ENCODE data around the gene FRAS1. TPM values are rescaled to one million over a fixed set of nuclear protein-coding genes. Genes with fewer than 3 reads are reported as not detected.

Gene FRAS1
- total and polyA plus RNA-seq, 2 of the 8 experiments (the other 6 are each of a cell fraction or from before 2014, with no cell fraction given): 38.5 to 109 TPM

DNA sequence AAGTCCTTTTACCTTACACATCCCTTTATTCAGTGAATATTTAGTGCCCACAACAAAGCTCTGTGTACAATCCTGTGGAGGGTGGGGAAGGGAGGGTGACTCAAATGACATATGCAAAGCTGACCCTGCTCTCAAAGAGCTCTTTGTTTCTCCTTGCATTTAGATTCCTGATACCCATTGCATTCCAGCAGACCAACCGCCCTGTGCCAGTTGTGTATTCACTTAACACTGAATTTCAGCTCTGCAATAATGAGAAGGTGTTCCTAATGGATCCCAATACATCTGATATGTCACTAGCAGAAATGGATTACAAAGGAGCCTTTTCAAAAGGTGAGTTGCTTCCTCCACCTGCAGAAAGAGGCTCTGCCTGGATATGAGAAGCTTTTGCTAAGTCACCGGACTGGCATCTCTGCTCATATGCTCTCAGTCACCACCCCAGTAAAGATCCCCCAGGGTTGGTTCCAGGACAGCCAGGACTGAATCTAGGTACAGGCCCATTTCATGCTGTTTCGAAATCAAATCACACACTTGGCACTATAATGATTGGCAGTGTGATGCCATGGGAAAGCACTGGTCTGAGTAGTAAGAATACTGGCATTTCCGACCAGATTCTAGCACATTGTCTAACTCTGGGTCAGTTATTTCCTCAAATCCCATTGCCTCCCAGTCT, 477.3 kb downstream of the FRAS1 start (continued):
- no peak for TF ChIP-seq CREB1 (IDR thresholded peaks at IDR 0.05)
- TF ChIP-seq CHD2 (IDR thresholded peaks at IDR 0.05; ENCODE audit: low read length): no peak
- TF ChIP-seq YY1 (IDR thresholded peaks at IDR 0.05; ENCODE audit: low read depth, low read length): no peak
- no peak for TF ChIP-seq HDAC2 (IDR thresholded peaks at IDR 0.05; ENCODE audit: borderline replicate concordance in 1 of 2, low read depth in 2 of 2, low read length in 2 of 2)
- no peak for TF ChIP-seq ASH2L (IDR thresholded peaks at IDR 0.05; ENCODE audit: low read length)

Data from H1 (cell line).